ENCODE results near the gene CPNE8. TPM values are rescaled to one million over a fixed set of nuclear protein-coding genes. Genes with fewer than 3 reads are reported as not detected.

The CPNE8 gene
- total RNA-seq, 2 donors from 2014 or later, result 8.7 to 18.0 TPM

- WGBS, 2 experiments (ENCODE audit: insufficient coverage in 1 of 2, insufficient read length in 1 of 2), result 100% methylated on average over 3 of the region's 3 CpGs; no CpG with 5 or more reads in 1 of the 2 experiments
Observed at GRCh38 chr12:38880288-38880687, 25.1 kb downstream of the CPNE8 start.

DNA sequence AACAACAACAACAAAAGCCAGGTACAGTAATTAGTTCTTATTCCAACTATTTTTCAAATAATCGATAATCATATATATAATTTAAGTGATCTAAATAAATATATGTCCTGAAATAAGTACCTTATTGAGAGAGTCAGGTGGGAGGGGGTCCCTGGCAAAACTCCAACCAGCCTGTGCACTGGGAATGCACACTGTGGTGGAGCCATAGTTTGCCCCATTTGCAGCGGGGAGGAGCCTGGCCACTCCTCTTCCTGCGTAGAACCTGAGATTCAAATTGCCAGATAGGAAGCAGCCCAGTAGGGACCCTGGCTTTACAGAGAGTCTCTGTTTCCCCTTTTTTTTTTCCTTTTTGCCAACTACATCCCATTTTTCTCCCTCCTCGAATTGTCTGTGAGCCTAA, 26.4 kb downstream of the CPNE8 start:
- no peaks in the 10 kb centered on the region for H3K36me3 Mint-ChIP-seq (ENCODE audit: low read depth)
- TF ChIP-seq, protein P1, sequence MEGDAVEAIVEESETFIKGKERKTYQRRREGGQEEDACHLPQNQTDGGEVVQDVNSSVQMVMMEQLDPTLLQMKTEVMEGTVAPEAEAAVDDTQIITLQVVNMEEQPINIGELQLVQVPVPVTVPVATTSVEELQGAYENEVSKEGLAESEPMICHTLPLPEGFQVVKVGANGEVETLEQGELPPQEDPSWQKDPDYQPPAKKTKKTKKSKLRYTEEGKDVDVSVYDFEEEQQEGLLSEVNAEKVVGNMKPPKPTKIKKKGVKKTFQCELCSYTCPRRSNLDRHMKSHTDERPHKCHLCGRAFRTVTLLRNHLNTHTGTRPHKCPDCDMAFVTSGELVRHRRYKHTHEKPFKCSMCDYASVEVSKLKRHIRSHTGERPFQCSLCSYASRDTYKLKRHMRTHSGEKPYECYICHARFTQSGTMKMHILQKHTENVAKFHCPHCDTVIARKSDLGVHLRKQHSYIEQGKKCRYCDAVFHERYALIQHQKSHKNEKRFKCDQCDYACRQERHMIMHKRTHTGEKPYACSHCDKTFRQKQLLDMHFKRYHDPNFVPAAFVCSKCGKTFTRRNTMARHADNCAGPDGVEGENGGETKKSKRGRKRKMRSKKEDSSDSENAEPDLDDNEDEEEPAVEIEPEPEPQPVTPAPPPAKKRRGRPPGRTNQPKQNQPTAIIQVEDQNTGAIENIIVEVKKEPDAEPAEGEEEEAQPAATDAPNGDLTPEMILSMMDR (conservative IDR thresholded peaks at IDR 0.05), result no peak
- H3K27ac ChIP-seq (ENCODE audit: low read depth, low read length), result no peak overlapping the region
- peaks cover 10% of the 10 kb centered on the region for H3K9me3 Mint-ChIP-seq
- no peaks in the 10 kb centered on the region for H3K4me1 ChIP-seq (ENCODE audit: control insufficient read depth, insufficient read depth, low read length)
- no peak overlapping the region for H3K4me3 Mint-ChIP-seq
- H3K9ac ChIP-seq (ENCODE audit: extremely low read depth, low read length, poor library complexity, severe bottlenecking), result no peak overlapping the region
- no peaks in the 10 kb centered on the region for H3K4me1 Mint-ChIP-seq
- H3K36me3 ChIP-seq (ENCODE audit: control insufficient read depth, insufficient read depth, low read length), result no peaks in the 10 kb centered on the region
- no peak for DNase-seq
- H3K27ac Mint-ChIP-seq, result no peak overlapping the region
- H3K27me3 Mint-ChIP-seq (ENCODE audit: insufficient read depth), result no peaks in the 10 kb centered on the region
- WGBS, 2 experiments (ENCODE audit: insufficient coverage in 1 of 2, insufficient read length in 1 of 2), result 92% methylated on average over 3 of the region's 4 CpGs; no CpG with 5 or more reads in 1 of the 2 experiments
- no peak overlapping the region for H3K4me3 ChIP-seq (ENCODE audit: low read length)
- peaks cover 12% of the 10 kb centered on the region for H3K9me3 ChIP-seq (ENCODE audit: control insufficient read depth, low read length)
- H3K27me3 ChIP-seq (ENCODE audit: control insufficient read depth, insufficient read depth, low read length, poor library complexity, severe bottlenecking), result no peaks in the 10 kb centered on the region

More at GRCh38 chr12:38880288-38880687, 25.1 kb downstream of the CPNE8 start:
- peaks cover 6% of the 10 kb centered on the region for H3K4me1 Mint-ChIP-seq
- Histone ChIP-seq H3K9ac (ENCODE audit: extremely low read depth, low read length, poor library complexity, severe bottlenecking) (no peak overlapping the region), H3K9me3 (ENCODE audit: control insufficient read depth, low read length) (peaks cover 12% of the 10 kb centered on the region), H3K36me3 (ENCODE audit: control insufficient read depth, insufficient read depth, low read length) (no peaks in the 10 kb centered on the region), H3K27me3 (ENCODE audit: control insufficient read depth, insufficient read depth, low read length, poor library complexity, severe bottlenecking) (no peaks in the 10 kb centered on the region), H3K4me3 (ENCODE audit: low read length) (no peak overlapping the region), H3K4me1 (ENCODE audit: control insufficient read depth, insufficient read depth, low read length) (no peaks in the 10 kb centered on the region), H3K27ac (ENCODE audit: low read depth, low read length) (no peak overlapping the region)
- DNase-seq, result no peak
- no peaks in the 10 kb centered on the region for H3K27me3 Mint-ChIP-seq (ENCODE audit: insufficient read depth)
- H3K27ac Mint-ChIP-seq, result no peak overlapping the region
- H3K4me3 Mint-ChIP-seq, result no peak overlapping the region
- H3K36me3 Mint-ChIP-seq (ENCODE audit: low read depth), result no peaks in the 10 kb centered on the region
- H3K9me3 Mint-ChIP-seq, result peaks cover 10% of the 10 kb centered on the region
- TF ChIP-seq, protein P1 (conservative IDR thresholded peaks at IDR 0.05), result no peak

GRCh38 chr12:38878333-38878705, 27.1 kb downstream of the CPNE8 start:
- Histone ChIP-seq H3K4me3 (ENCODE audit: low read length) (no peak overlapping the region), H3K36me3 (ENCODE audit: control insufficient read depth, insufficient read depth, low read length) (no peaks in the 10 kb centered on the region), H3K27ac (ENCODE audit: low read depth, low read length) (no peak overlapping the region)

More at GRCh38 chr12:38878333-38878705, 27.1 kb downstream of the CPNE8 start:
- no peak for DNase-seq
- H3K27me3 Mint-ChIP-seq (ENCODE audit: insufficient read depth), result no peaks in the 10 kb centered on the region
- H3K4me3 Mint-ChIP-seq, result no peak overlapping the region
- no peaks in the 10 kb centered on the region for H3K4me1 Mint-ChIP-seq
- Histone ChIP-seq H3K9me3 (ENCODE audit: control insufficient read depth, low read length) (peaks cover 12% of the 10 kb centered on the region), H3K4me1 (ENCODE audit: control insufficient read depth, insufficient read depth, low read length) (no peaks in the 10 kb centered on the region), H3K9ac (ENCODE audit: extremely low read depth, low read length, poor library complexity, severe bottlenecking) (no peak overlapping the region), H3K27me3 (ENCODE audit: control insufficient read depth, insufficient read depth, low read length, poor library complexity, severe bottlenecking) (no peaks in the 10 kb centered on the region)
- TF ChIP-seq, protein P1 (conservative IDR thresholded peaks at IDR 0.05), result no peak
- no peaks in the 10 kb centered on the region for H3K36me3 Mint-ChIP-seq (ENCODE audit: low read depth)
- WGBS, 2 experiments (ENCODE audit: insufficient coverage in 1 of 2, insufficient read length in 1 of 2), result 92% methylated on average over 1 of the region's 2 CpGs; no CpG with 5 or more reads in 1 of the 2 experiments
- H3K9me3 Mint-ChIP-seq, result peaks cover 10% of the 10 kb centered on the region
- H3K27ac Mint-ChIP-seq, result no peak overlapping the region
